Upper lobe of left lung (tissue), 6 donors: Measurements from ENCODE around the gene ASIC5. TPM values are rescaled to one million over a fixed set of nuclear protein-coding genes. Genes with fewer than 3 reads are reported as not detected.

Experiments used
- ATAC-seq, 2 donors: fragments of 200-7000 bp; cut with Tn5 transposase; one replicate each; pipeline ENCODE4 v1.9.1; 2022; ENCODE audit warnings: mild to moderate bottlenecking in 2 of 2, moderate library complexity in 2 of 2; ENCODE audit not compliant: low FRiP score in 2 of 2
- DNase-seq, 2 donors: peaks; one replicate each; pipeline ENCODE4 v3.0.0-alpha.2; 2019 to 2020
- H3K27ac ChIP-seq, 4 donors: fragments of 200-600 bp; sonication (generic); one replicate each; pipeline ENCODE4 v1.5.1; 2016 to 2019
- H3K27me3 ChIP-seq, 4 donors: fragments of 200-600 bp; sonication (generic); one replicate each; pipeline ENCODE4 v1.5.1; 2017 to 2019
- H3K36me3 ChIP-seq, 4 donors: fragments of 200-600 bp; sonication (generic); one replicate each; pipeline ENCODE4 v1.5.1; 2016 to 2019
- H3K4me1 ChIP-seq, 4 donors: fragments of 200-600 bp; sonication (generic); one replicate each; pipeline ENCODE4 v1.5.1; 2018 to 2019
- H3K4me3 ChIP-seq, 4 donors: fragments of 200-600 bp; sonication (generic); one replicate each; pipeline ENCODE4 v1.5.1; 2017 to 2019; ENCODE audit warnings: mild to moderate bottlenecking in 2 of 4, moderate library complexity in 1 of 4
- H3K9me3 ChIP-seq, 4 donors: fragments of 200-600 bp; sonication (generic); one replicate each; pipeline ENCODE4 v1.5.1; 2018 to 2019
- CTCF ChIP-seq, 6 experiments: fragments of 450-650 bp in 4 of 6; fragments of 200-600 bp in 2 of 6; sonication (generic) in 2 of 6; IDR thresholded peaks; one replicate each; pipeline ENCODE4 v1.5.1; 2016 to 2019; ENCODE audit warnings: antibody characterized with exemption in 6 of 6
- EP300 ChIP-seq, 4 donors: sonication (generic); formaldehyde crosslinking; IDR thresholded peaks; one replicate each; pipeline ENCODE4 v1.5.1; 2017; ENCODE audit warnings: antibody characterized with exemption in 4 of 4, control low read depth in 2 of 4
- POLR2A ChIP-seq, 4 donors: fragments of 450-650 bp; IDR thresholded peaks; one replicate each; pipeline ENCODE4 v1.5.1; 2016 to 2017; ENCODE audit warnings: antibody characterized with exemption in 4 of 4, mild to moderate bottlenecking in 2 of 4
- POLR2AphosphoS5 ChIP-seq, 2 donors: sonication (generic); formaldehyde crosslinking; IDR thresholded peaks; one replicate each; pipeline ENCODE4 v1.5.1; 2017; ENCODE audit warnings: antibody characterized with exemption in 2 of 2
- WGBS, 2 donors: methylation state at CpG; one replicate each; pipeline ENCODE4 v1.1.5; 2017 to 2018; 5-methylcytosine and 5-hydroxymethylcytosine counted together
- total RNA-seq, 6 donors: library from RNA; depleted of rRNA in 4 of 6; stranded (reverse); fragments of >200 nt in 4 of 6; gene quantifications; one replicate each; pipeline versions ENCODE4 v1.1.0 to v1.2.1, GENCODE V29; 2016 to 2021
- donor health status: DM: no; HTN: no; CAD: no; lungs with moderate emphysema.
- donor health status: DM: no; HTN: yes; CAD: no; lungs with severe emphysema.

ASIC5 gene
- total RNA-seq, 6 donors from 2014 or later = not detected

GRCh38 chr4:155785828-155786227, 80.2 kb downstream of the ASIC5 start:
- Histone ChIP-seq H3K36me3 (no peaks in the 10 kb centered on the region), H3K9me3 (no peaks in the 10 kb centered on the region), H3K27me3 (no peaks in the 10 kb centered on the region), H3K4me1 (peaks cover 0 to 4% (median 1%) of the 10 kb centered on the region in 4 donors), H3K4me3 (no peak overlapping the region), H3K27ac (no peak overlapping the region)
- 48 to 63% methylated on average over 1 of the region's 1 CpG for WGBS, 2 donors
- ATAC-seq = no peak
- TF ChIP-seq EP300 (IDR thresholded peaks at IDR 0.05) = no peak
- no peak for TF ChIP-seq POLR2A (IDR thresholded peaks at IDR 0.05)
- no peak for TF ChIP-seq CTCF (IDR thresholded peaks at IDR 0.05)
- TF ChIP-seq POLR2AphosphoS5 (IDR thresholded peaks at IDR 0.05) = no peak
- peak in 1 of 2 donors; percentile 42 for DNase-seq

- DNase-seq = no peak
- Histone ChIP-seq H3K9me3 (no peaks in the 10 kb centered on the region), H3K4me3 (no peak overlapping the region), H3K27me3 (no peaks in the 10 kb centered on the region), H3K4me1 (peaks cover 0 to 4% (median 1%) of the 10 kb centered on the region in 4 donors), H3K27ac (no peak overlapping the region), H3K36me3 (no peaks in the 10 kb centered on the region)
- no peak for ATAC-seq
- TF ChIP-seq POLR2A (IDR thresholded peaks at IDR 0.05) = no peak
- 60 to 70% methylated on average over 1 of the region's 1 CpG for whole genome bisulfite sequencing, 2 donors
Measured at GRCh38 chr4:155784637-155785036, 81.4 kb downstream of the ASIC5 start.

GRCh38 chr4:155781249-155781831, 84.7 kb downstream of the ASIC5 start:
- peaks cover 4 to 19% (median 12%) of the 10 kb centered on the region in 4 donors for H3K4me1 ChIP-seq
- no peak overlapping the region for H3K4me3 ChIP-seq
- no peak overlapping the region for H3K27ac ChIP-seq
- H3K9me3 ChIP-seq = no peaks in the 10 kb centered on the region
- TF ChIP-seq POLR2AphosphoS5 (IDR thresholded peaks at IDR 0.05) (no peak), CTCF (IDR thresholded peaks at IDR 0.05) (no peak), EP300 (IDR thresholded peaks at IDR 0.05) (no peak), POLR2A (IDR thresholded peaks at IDR 0.05) (no peak)
- no peak for ATAC-seq
- no peaks in the 10 kb centered on the region for H3K27me3 ChIP-seq
- WGBS, 2 donors = 92 to 93% methylated on average over 4 of the region's 4 CpGs
- no peaks in the 10 kb centered on the region for H3K36me3 ChIP-seq
- DNase-seq = no peak

- 69 to 72% methylated on average over 1 of the region's 1 CpG for WGBS, 2 donors
- no peak for ATAC-seq
- no peak overlapping the region for H3K27ac ChIP-seq
Measured at GRCh38 chr4:155780775-155781174, 85.3 kb downstream of the ASIC5 start.

More at GRCh38 chr4:155780775-155781174, 85.3 kb downstream of the ASIC5 start:
- no peak for DNase-seq
- H3K4me3 ChIP-seq = no peak overlapping the region
- H3K27me3 ChIP-seq = no peaks in the 10 kb centered on the region
- H3K9me3 ChIP-seq = no peaks in the 10 kb centered on the region
- H3K36me3 ChIP-seq = no peaks in the 10 kb centered on the region
- no peak for TF ChIP-seq POLR2A (IDR thresholded peaks at IDR 0.05)
- TF ChIP-seq CTCF (IDR thresholded peaks at IDR 0.05) = no peak
- TF ChIP-seq POLR2AphosphoS5 (IDR thresholded peaks at IDR 0.05) = no peak
- no peak for TF ChIP-seq EP300 (IDR thresholded peaks at IDR 0.05)
- peaks cover 4 to 19% (median 12%) of the 10 kb centered on the region in 4 donors for H3K4me1 ChIP-seq

Other genes starting within 250 kb of the ASIC5 start
- gene GUCY1A1, start 199.4 kb downstream of the ASIC5 start, total RNA-seq = 10 to 100 TPM; 19.0 to 67.1 (median 44.2) TPM
- 10 to 100 TPM in 3 of 6 donors, 1 to 10 TPM in 3; 8.1 to 24.1 (median 13.2) TPM for gene GUCY1B1, start 107.3 kb downstream of the ASIC5 start, total RNA-seq
- gene TDO2, start 37.4 kb upstream of the ASIC5 start, total RNA-seq = 1 to 10 TPM in 2 of 6 donors, under 1 TPM in 1, not detected in 3; 0.74 to 2.3 (median 2.1) TPM
- 10 to 100 TPM in 5 of 6 donors, 1 to 10 TPM in 1; 9.4 to 34.7 (median 22.5) TPM for gene CTSO, start 87.6 kb upstream of the ASIC5 start, total RNA-seq